Heart left ventricle (tissue), 13 donors: Measurements from ENCODE around the gene CD177.

Experiments
- POLR2A ChIP-seq, 2 donors: fragments of 450-650 bp; IDR thresholded peaks; one replicate each; pipeline ENCODE4 v1.6.1; 2017; ENCODE audit warnings: antibody characterized with exemption in 2 of 2, mild to moderate bottlenecking in 2 of 2, moderate library complexity in 2 of 2
- TF ChIP-seq, protein P1 (sequence below), 12 donors: fragments of 200-600 bp; sonication (generic) in 4 of 12; IDR thresholded peaks; one replicate each; pipeline versions ENCODE4 v1.5.0 to v1.8.0; 2018 to 2022; ENCODE audit warnings: antibody characterized with exemption in 12 of 12, mild to moderate bottlenecking in 5 of 12
- donor health status: ischemic (EF 13 %, LVEDD 7.1; RV severe dilation, severe dysfunction).
- donor health status: DM: no; HTN: yes; CAD: no.
- donor health status: DM: no; HTN: no; CAD: no.
- donor health status: ischemic (EF 25% LVEDD 6.9; RV normal size, moderate dysfunction).
- donor health status: ischemic (EF 25% LVEDD 5.7; RV mildly dilated, moderate dysfunction).
- donor health status: ischemic (EF 35%, LVEDD 5.7; RV mildly dilated, moderate dysfunction).
- donor health status: nonischemic (EF 11% LVEDD 7.7; RV severe dilation, severe dysfunction).
- donor health status: DM: yes; HTN: yes; CAD: no.
- donor health status: PGD.
- donor health status: ischemic (EF 29% LVEDD 5.4; RV normal size, mild dysfunction).
- donor health status: nonischemic (EF 23%, LVEDD 6.1; RV moderate dilation, normal function).

DNA sequence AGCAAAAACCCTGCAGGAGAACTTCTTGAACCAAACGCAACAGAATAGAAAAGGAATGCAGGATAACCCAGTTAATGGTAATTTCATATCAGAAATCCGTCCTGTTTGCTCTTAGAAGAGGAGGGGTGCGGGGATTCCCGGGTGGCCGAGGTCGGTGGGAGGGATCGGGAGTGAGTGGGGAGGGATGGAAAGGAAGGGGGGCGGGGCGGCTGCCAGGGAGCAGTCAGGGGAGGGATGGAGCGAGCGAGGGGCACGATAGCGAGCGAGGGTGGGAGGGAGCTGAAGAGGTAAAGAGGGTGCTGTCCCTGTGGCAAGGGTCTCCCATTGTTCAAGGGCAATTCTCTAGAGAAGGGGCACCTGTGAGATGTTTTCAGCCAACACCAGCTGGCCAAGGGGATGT, 26.5 kb downstream of the CD177 start:
- TF ChIP-seq, protein P1, sequence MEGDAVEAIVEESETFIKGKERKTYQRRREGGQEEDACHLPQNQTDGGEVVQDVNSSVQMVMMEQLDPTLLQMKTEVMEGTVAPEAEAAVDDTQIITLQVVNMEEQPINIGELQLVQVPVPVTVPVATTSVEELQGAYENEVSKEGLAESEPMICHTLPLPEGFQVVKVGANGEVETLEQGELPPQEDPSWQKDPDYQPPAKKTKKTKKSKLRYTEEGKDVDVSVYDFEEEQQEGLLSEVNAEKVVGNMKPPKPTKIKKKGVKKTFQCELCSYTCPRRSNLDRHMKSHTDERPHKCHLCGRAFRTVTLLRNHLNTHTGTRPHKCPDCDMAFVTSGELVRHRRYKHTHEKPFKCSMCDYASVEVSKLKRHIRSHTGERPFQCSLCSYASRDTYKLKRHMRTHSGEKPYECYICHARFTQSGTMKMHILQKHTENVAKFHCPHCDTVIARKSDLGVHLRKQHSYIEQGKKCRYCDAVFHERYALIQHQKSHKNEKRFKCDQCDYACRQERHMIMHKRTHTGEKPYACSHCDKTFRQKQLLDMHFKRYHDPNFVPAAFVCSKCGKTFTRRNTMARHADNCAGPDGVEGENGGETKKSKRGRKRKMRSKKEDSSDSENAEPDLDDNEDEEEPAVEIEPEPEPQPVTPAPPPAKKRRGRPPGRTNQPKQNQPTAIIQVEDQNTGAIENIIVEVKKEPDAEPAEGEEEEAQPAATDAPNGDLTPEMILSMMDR (IDR thresholded peaks at IDR 0.05): no peak
- no peak for TF ChIP-seq POLR2A (IDR thresholded peaks at IDR 0.05)
